H1 (cell line): Measurements from ENCODE around the gene MRPL27. TPM values are rescaled to one million over a fixed set of nuclear protein-coding genes. Genes with fewer than 3 reads are reported as not detected.

ENCODE experiments used
- BACH1 ChIP-seq: IDR thresholded peaks from 2 replicates; pipeline ENCODE4 v1.6.1; 2012; ENCODE audit warnings: low read length, improper control_type of control experiment
- GTF2F1 ChIP-seq: IDR thresholded peaks from 2 replicates; pipeline ENCODE4 v1.6.1; 2012; ENCODE audit warnings: low read depth, low read length, improper control_type of control experiment, borderline replicate concordance
- HDAC6 ChIP-seq: IDR thresholded peaks from one replicate; pipeline ENCODE4 v1.7.1; 2012; ENCODE audit warnings: low read depth, mild to moderate bottlenecking, inconsistent platforms, low read length, moderate library complexity
- SIX5 ChIP-seq: IDR thresholded peaks from 2 replicates; pipeline ENCODE4 v1.6.1; 2011; ENCODE audit warnings: mild to moderate bottlenecking, low read depth, low read length
- polyA plus RNA-seq, 7 experiments: library from polyadenylated mRNA; depleted of rRNA in 3 of 7; stranded (reverse) in 5 of 7; unstranded in 2 of 7; fragments of >200 nt in 5 of 7; fragments of 200-250 nt in 2 of 7; gene quantifications; 1 replicate in 5 of 7; 2 replicates in 1 of 7; 4 replicates in 1 of 7; pipeline versions ENCODE4 v1.2.1 to v1.2.3, GENCODE V29; 2011 to 2013; ENCODE audit warnings: missing spikeins in 2 of 7, mixed read lengths in 2 of 7
- total RNA-seq: library from RNA; stranded (reverse); fragmentation: NEBNext Ultra II Directional; extraction: Animal tissue kit (Norgen Biotek cat#: 25700); gene quantifications from 2 replicates; pipeline ENCODE4 v1.2.1, GENCODE V29; 2021

The MRPL27 gene
- total and polyA plus RNA-seq, 2 of the 8 experiments (the other 6 are each of a cell fraction or from before 2014, with no cell fraction given): 75.6 to 135 TPM

- no peak for TF ChIP-seq HDAC6
- TF ChIP-seq SIX5: no peak
- TF ChIP-seq BACH1: no peak
- no peak for TF ChIP-seq GTF2F1
Measured at GRCh38 chr17:50326831-50327364, 46.1 kb downstream of the MRPL27 start (continued).
